GM12874 (cell line): Measurements from ENCODE around the gene ALDH16A1.

Experiments used
- TF ChIP-seq, protein P1 (sequence below): IDR thresholded peaks from 2 replicates; pipeline ENCODE4 v1.5.1; 2011; ENCODE audit warnings: low read depth, mild to moderate bottlenecking, control low read depth, low read length, moderate library complexity; ENCODE audit not compliant: insufficient read depth

The ALDH16A1 gene

DNA sequence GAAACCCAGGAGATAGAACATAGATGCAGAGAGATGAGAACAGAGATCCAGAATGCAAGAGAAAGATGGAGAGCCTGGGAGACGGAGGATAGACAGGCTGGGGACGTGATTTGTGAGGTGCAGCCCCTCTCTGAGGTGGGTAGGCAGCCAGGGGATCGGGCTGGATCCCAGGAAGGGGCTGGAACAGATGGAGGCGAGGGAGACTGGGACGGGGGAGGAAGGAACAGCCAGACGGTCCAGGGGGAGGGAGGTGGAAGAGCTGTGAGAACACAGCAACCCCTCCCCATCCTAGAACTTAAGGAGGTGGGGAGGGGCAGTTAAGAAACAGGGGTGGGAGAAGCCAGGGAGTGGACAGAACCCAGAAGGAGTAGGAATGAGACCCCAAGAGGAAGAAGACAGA is 14.8 kb upstream of the ALDH16A1 start:
- TF ChIP-seq, protein P1, sequence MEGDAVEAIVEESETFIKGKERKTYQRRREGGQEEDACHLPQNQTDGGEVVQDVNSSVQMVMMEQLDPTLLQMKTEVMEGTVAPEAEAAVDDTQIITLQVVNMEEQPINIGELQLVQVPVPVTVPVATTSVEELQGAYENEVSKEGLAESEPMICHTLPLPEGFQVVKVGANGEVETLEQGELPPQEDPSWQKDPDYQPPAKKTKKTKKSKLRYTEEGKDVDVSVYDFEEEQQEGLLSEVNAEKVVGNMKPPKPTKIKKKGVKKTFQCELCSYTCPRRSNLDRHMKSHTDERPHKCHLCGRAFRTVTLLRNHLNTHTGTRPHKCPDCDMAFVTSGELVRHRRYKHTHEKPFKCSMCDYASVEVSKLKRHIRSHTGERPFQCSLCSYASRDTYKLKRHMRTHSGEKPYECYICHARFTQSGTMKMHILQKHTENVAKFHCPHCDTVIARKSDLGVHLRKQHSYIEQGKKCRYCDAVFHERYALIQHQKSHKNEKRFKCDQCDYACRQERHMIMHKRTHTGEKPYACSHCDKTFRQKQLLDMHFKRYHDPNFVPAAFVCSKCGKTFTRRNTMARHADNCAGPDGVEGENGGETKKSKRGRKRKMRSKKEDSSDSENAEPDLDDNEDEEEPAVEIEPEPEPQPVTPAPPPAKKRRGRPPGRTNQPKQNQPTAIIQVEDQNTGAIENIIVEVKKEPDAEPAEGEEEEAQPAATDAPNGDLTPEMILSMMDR = no peak

DNA sequence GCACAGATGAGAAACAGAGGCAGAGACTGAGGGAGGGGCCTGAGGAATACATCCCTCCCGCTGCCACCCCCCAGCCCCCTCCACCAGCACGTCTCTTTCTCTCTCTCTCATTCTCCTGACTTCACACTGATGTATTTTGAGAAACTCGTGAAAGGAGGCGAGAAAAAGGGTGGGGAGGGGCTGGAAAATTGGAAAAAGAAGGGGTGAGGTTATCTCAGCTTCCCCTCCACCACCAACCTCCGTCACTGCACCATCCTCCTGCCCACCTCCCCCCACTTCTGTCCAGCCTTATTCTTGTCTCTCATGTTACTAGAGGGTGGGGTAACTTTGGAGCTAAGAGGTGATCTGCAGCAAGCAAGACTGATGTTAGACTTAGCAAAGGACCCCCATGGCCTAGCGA is 13.2 kb upstream of the ALDH16A1 start:
- TF ChIP-seq, protein P1 = no peak

DNA sequence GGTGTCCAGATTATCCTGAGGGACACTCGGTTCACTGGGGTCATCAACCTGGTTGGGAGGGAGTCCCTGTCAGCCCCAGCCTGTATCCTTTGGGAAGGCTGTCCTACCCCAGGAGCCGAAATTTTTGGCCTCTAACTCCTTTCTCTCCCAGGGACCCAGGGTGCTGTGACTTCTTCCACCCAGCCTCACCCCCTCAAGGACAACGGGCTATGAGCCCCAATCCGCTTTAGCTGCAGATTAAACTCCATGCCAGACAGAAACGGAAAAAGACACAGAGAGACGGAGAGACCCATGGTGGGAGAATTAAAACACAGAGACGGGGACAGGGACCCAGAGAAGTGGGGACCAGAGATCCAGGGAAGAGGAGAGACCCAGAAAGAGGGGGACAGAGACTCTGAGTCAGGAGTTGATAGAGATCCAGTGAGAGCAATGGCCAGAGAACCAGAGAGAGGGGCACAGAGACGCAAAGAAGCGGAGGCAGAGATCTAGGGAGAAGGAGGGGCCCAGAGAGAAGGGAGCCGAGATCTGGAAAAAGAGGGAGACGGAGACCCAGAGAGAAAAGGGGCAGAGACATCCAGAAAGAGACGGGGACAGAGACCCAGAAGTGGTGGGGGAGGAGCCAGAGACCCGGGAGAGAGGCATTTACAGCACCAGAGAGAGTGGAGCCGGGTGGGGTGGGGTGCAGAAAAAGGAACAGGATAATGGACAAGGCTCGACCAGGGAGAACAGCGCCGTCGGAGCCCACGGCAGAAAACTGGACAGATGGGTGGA is 12.4 kb upstream of the ALDH16A1 start:
- TF ChIP-seq, protein P1 = no peak

DNA sequence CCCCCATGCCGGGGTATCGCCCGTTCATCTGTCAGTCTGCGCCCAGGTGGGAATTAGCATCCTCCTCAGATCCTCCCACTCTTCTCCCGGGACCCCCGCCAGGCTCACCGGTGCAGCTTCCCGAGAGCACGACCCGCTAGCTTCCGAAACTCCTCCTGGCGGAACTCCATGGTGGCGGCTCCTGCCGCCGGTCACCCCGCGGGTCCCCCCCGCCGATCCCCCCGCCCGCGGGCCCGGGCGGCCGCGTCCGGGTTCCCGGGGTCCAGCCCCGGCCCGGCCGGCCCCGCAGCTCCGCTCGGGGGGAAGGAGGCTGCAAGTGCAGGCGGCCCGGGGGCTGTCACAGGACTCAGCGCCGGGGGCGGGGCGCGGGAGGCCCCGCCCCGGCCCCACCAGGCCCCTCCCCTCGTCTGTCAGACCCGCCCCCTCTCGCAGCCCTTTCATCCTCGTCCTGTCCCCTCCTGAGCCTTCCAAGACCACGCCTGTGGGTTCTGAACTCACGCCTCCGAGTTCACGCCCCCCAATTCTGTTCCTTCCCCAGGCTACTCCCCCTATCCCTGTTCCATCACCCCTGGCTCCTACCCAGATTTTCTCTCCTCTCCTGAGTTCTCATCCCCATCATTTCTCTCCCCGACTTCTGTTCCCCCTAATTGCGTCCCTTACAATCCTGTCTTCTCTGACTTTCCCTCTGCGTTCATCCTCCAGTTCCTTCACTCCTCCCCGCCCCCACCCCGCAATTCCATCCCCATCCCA is 11.6 kb upstream of the ALDH16A1 start, which contains the start of gene SLC17A7:
TSS of gene SLC17A7 (minus strand) at position 318 of the 750 bp plus-strand sequence. CDS start at position 170, 148 bp downstream.
- TF ChIP-seq, protein P1 = no peak

DNA sequence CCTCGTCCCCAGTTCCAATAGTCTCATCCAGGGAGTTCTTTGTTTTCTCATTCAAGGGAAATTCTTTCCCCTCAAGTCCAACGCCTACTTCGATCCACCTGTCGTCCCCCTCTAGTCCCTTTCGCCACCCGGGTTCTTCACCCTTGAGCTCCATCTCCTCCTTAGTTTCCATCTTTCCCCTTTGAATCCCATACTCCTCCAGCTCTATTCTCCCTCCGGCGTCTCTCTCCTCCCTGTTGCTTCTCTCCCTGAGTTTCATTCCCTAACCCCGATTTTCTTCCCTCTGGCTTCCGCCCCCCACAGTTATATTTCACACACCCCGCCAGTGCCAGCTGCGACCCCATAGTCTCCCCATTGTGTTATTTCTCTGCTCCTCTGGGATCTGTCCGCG is 11.1 kb upstream of the ALDH16A1 start:
- TF ChIP-seq, protein P1 = no peak

DNA sequence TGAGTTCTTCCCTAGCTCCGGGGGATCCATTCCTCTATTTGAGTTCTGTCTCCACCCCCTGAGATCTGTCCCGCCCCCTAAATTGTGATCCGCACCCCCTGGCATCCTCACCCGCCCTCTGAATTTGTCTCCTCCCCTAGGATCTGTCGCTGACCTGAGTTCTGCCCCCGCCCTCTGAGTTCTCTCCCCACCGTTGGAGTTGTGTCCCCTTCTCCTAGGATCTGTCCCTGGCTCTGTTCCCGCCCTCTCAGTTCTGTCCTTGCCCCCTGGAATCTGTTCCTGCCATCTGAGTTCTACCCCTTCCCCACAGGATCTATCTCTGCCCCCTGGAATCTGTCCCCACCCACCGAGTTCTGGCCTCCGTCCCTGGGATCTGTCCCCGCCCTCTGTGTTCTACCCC is 10.7 kb upstream of the ALDH16A1 start:
- TF ChIP-seq, protein P1 = no peak

DNA sequence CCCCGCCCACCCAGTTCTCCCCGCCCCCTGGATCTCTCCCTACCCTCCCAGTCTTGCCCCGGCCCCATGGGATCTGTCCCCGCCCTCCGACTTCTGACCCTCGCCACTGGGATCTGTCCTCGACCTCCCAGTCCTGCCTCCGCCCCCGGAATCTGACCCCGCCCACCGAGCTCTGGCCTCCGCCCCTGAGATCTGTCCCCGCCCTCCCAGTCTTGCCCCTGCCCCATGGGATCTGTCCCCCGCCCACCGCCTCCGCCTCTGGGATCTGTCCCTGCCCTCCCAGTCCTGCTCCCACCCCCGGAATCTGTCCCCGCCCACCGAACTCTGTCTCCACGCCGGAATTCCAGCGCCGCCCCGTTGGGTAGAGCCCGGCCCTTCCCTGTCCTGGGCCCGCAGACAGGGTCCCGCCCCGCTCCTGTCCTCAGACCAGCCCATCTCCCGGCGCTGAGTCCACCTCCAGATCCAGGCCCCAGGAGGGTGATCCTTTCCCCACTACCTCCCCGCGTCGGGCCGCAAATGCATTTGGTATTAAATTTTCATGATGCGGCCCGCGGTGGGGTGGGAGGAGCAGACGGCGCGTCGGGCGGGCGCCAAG is 10.2 kb upstream of the ALDH16A1 start:
- TF ChIP-seq, protein P1 = no peak
